GM19193 (cell line): ENCODE results near the gene RINL.

ENCODE experiments used
- POLR2A ChIP-seq: IDR thresholded peaks from 4 replicates; pipeline ENCODE4 v1.6.1; 2011; ENCODE audit not compliant: insufficient read depth, insufficient read length; ENCODE audit errors: extremely low read depth

The RINL gene

GRCh38 chr19:38911388-38912001 lies 33.4 kb upstream of the RINL start:
- no peak for TF ChIP-seq POLR2A

DNA sequence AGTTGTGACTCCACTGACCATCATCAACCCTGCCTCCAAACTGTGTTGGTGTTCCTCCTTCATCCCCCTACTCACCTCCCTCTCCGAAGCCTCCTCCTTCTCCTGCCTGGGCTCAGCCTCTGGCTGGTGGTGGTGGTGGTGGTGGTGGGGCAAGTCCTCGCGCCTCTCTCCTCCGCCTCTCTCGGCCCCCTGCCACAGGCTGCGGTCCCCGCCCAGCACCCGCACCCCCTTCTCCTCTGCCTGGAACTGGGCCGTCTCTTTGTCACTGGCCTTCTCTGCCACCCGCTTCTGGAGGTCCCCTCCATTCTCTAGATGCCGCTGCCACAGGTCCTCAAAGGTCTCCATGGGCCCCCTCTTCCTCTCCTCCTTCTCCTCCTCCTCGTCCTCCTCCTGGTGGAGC lies 32.4 kb upstream of the RINL start:
- no peak for TF ChIP-seq POLR2A

DNA sequence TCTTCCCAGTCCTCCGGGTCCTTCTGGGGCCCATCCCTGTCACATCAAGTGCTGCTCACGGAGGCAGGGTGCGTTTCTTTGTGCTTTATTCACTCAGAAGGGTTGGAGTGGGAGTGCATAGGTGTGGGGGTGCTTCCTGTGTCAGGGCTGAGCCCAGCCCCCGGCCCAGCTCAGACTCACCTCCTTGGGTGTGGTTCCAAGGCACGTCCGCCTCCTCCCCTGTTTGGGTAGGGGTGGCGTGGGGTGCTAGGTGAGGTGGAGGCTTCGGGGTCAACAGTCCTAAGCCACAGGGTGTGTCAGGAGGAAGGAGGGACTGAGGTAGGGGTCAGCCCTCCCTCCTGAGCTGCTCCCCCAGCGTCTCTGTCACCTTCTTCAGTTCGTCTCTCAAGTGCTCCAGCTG lies 30.8 kb upstream of the RINL start:
- TF ChIP-seq POLR2A, result no peak

DNA sequence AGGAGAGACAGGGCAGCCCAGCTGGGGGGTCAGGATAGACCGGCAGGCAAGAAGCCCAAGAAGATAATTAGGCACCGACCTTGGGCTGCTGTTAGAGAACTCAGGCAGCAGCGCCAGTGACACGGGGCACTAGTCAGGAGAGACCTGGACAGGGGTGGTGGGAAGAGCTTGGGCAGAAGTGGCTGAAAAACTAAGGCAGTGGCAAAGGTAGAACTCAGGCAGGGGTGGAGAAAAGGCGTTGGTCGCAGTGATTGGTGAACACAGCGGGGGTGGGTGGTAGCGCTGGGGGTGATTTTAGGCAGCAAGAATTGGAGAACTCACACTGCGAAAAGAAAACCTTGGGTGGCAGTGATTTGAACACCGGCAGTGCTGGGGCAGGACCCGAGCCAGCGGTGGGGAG lies 29.6 kb upstream of the RINL start:
- TF ChIP-seq POLR2A, result no peak

- no peak for TF ChIP-seq POLR2A
Measured at GRCh38 chr19:38907227-38907626, 29.2 kb upstream of the RINL start.

GRCh38 chr19:38905620-38906019 lies 27.5 kb upstream of the RINL start:
- no peak for TF ChIP-seq POLR2A

- TF ChIP-seq POLR2A, result no peak
Measured at GRCh38 chr19:38904581-38905539, 26.8 kb upstream of the RINL start.

GRCh38 chr19:38901683-38902082 lies 23.6 kb upstream of the RINL start:
- no peak for TF ChIP-seq POLR2A

GRCh38 chr19:38900743-38901190 lies 22.7 kb upstream of the RINL start:
- TF ChIP-seq POLR2A, result no peak

DNA sequence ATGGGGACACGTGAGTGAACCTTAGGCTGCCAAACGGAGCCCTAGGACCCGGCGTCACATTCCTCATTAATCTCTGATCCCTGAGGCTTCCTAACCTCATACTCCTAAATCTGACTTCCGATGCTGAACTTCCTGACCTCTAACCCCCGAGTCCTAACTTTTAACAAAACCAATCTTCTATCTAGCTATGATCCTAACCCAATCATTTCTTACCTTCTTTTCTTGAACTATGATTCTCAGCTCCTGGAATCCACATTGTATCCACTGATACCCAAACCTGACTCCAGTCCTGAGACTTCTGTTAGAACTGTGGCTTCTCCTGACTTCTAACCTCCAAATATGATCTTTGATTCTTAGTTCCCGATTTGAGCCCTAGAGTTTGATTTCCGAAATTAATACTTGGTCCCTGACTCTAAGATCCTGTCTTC lies 22.1 kb upstream of the RINL start:
- no peak for TF ChIP-seq POLR2A

GRCh38 chr19:38899447-38900201 lies 21.5 kb upstream of the RINL start, which contains the start of the genes NFKBIB and SIRT2:
Gene NFKBIB, plus strand, starts transcription at chr19:38899969. Its CDS starts 64 bp downstream, at chr19:38900033.
Gene SIRT2, minus strand, starts transcription at chr19:38899618. Its CDS starts 97 bp downstream, at chr19:38899521.
- TF ChIP-seq POLR2A, result peak; percentile 70

DNA sequence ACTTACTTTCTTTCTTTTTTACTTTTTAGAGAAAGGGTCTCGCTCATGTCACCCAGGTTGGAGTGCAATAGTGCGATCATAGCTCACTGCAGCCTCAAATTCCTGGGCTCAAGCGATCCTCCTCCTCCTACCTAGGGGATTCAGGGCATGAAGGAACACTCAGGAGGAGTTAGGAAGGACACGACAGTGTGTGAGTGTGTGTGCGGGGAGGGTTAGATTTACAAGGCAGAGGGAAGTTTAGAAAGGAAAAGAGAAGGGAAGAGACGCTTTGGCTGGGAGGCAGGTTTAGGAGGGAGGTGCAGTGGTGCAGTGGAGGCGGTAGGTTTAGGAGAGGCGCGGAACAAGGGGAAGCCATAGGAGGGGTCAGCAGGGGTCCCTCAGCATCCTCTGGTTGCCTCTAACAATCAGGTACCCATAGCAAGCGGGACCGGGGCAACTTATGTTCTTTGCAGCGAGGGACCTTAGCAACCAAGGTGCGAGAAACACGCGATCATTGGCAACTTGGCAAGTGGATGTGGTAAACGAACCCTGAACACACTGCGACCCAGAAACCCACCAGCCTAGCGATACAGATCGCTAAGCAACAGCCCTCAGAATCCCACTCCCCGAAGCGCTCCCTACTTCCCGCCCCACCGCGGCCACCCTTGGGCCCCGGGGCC lies 20.8 kb upstream of the RINL start:
- TF ChIP-seq POLR2A, result no peak

GRCh38 chr19:38894968-38895367 lies 16.9 kb upstream of the RINL start:
- TF ChIP-seq POLR2A, result no peak

GRCh38 chr19:38893341-38893771 lies 15.3 kb upstream of the RINL start:
- no peak for TF ChIP-seq POLR2A
